ENCODE results near the gene CCDC106.

- TF ChIP-seq CTCF (IDR thresholded peaks at IDR 0.05): no peak
- TF ChIP-seq POLR2AphosphoS5 (IDR thresholded peaks at IDR 0.05): no peak
These were observed 28.4 kb downstream of the CCDC106 start for GRCh38 chr19:55676383-55676782.

Data from transverse colon (tissue), 4 donors.